ENCODE measurements around the gene ADK. TPM values are rescaled to one million over a fixed set of nuclear protein-coding genes. Genes with fewer than 3 reads are reported as not detected.
A peak's percentile ranks its signal among the peaks of the same experiment; 100 is the strongest.

The ADK gene
- total and polyA plus RNA-seq, 2 of the 4 experiments (the other 2 are of a cell fraction): 30.6 to 40.9 TPM

DNA sequence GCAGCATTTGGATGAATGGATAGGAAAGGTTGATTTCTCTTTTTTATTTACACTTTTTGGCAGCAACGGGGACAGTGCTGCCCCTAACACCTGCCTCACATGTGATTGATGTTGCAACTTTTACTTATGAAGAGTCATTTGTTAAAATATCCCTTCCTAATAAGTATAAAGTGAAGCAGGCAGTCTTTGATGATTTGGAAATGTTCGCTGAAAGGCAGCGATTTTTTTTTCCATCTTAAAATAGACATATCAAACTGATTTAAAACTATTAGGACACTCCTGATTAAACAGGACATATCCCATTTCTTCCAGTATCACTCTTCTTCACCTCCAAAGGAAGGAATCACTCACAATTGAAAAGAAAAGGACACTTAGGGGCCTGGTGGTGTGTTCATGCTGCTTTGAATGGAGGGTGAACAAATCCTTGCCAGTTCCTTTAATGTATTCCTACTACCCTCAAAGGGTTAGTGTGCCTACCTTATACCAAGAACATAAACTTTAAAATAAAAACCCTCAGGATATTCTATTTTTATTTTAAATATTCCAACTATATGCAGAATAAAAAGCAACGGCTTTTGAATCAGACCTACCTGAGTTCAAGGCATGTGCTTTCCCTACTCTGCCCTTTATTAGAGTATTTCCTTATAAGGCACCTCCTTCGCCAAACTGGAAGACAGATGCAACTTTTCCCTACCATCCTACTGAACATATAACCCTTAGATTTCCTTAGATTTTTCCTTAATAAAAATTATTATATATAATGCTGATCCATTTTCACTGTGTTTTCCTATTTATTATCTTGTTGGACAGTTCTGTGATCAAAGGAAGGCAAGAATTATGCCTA lies 1.1 kb downstream of the ADK start:
- POLR2A ChIA-PET (ENCODE audit: unreplicated experiment): no interaction called here
- in situ Hi-C loops (cut with MboI; ENCODE audit: low sequenced_read_pairs): no loop called here

More for the DNA sequence above, 1.1 kb downstream of the ADK start:
- H2BK20ac ChIP-seq (ENCODE audit: low read depth, low read length): no peak overlapping the region
- H3K36me3 ChIP-seq (ENCODE audit: control insufficient read depth, insufficient read depth, low read length): no peaks in the 10 kb centered on the region
- peak overlapping the region; percentile 13; the same call in 1 of the 2 replicates for H3K56ac ChIP-seq (ENCODE audit: extremely low read depth, insufficient read depth, low read length)
- no peak overlapping the region for H3K4ac ChIP-seq (ENCODE audit: low read depth, low read length)
- CTCF ChIA-PET: no interaction called here
- WGBS, 2 experiments (ENCODE audit: extremely low coverage in 2 of 2, insufficient read length in 1 of 2): no CpG with 5 or more reads among the region's 5 CpGs
- DNase-seq (no peak), ATAC-seq (ENCODE audit: low read depth) (no peak)
- H2AK9ac ChIP-seq (replicated peaks; ENCODE audit: low read depth, low read length, poor library complexity): no peak overlapping the region
- no peaks in the 10 kb centered on the region for H3K27me3 ChIP-seq (ENCODE audit: control insufficient read depth, insufficient read depth, low read length)
- peaks cover 0 to 44% of the 10 kb centered on the region in 2 experiments; a peak in 3 of 4 replicates for H3K79me1 ChIP-seq (ENCODE audit: low read depth in 1 of 2, low read length in 2 of 2)
- TF ChIP-seq, protein P1, sequence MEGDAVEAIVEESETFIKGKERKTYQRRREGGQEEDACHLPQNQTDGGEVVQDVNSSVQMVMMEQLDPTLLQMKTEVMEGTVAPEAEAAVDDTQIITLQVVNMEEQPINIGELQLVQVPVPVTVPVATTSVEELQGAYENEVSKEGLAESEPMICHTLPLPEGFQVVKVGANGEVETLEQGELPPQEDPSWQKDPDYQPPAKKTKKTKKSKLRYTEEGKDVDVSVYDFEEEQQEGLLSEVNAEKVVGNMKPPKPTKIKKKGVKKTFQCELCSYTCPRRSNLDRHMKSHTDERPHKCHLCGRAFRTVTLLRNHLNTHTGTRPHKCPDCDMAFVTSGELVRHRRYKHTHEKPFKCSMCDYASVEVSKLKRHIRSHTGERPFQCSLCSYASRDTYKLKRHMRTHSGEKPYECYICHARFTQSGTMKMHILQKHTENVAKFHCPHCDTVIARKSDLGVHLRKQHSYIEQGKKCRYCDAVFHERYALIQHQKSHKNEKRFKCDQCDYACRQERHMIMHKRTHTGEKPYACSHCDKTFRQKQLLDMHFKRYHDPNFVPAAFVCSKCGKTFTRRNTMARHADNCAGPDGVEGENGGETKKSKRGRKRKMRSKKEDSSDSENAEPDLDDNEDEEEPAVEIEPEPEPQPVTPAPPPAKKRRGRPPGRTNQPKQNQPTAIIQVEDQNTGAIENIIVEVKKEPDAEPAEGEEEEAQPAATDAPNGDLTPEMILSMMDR (conservative IDR thresholded peaks at IDR 0.05; ENCODE audit: low read depth, low read length): no peak
- TF ChIP-seq POLR2A (IDR thresholded peaks at IDR 0.05; ENCODE audit: low read depth, low read length) (no peak), MAFK (IDR thresholded peaks at IDR 0.05; ENCODE audit: low read depth, low read length) (no peak), BHLHE40 (IDR thresholded peaks at IDR 0.05; ENCODE audit: low read depth, low read length) (no peak), RAD21 (IDR thresholded peaks at IDR 0.05; ENCODE audit: low read length) (no peak), CEBPB (IDR thresholded peaks at IDR 0.05; ENCODE audit: low read depth, low read length) (peak; percentile 34; the same call in 1 of the 2 replicates), MXI1 (IDR thresholded peaks at IDR 0.05; ENCODE audit: borderline replicate concordance, low read depth, low read length) (no peak)
- peak overlapping the region; percentile 93 for H2AFZ ChIP-seq (replicated peaks; ENCODE audit: low read length, poor library complexity)
- no peak overlapping the region for H2BK5ac ChIP-seq (ENCODE audit: low read depth, low read length, poor library complexity, severe bottlenecking)
- H2BK120ac ChIP-seq (ENCODE audit: low read depth, low read length): no peak overlapping the region
- peak overlapping the region; percentile 20; the same call in 1 of the 2 replicates for H3K23ac ChIP-seq (ENCODE audit: low read depth, low read length)
- H3K9me1 ChIP-seq (ENCODE audit: insufficient read depth, low read length): no peaks in the 10 kb centered on the region
- dilution Hi-C loops (cut with HindIII; ENCODE audit: low sequenced_read_pairs, unreplicated experiment) (no loop called here), intact Hi-C loops (cut with micrococcal nuclease) (loop anchor here (5.0 kb wide), 3 partner anchors 40 to 80 kb away; no protein-coding TSS in a partner anchor)
- no peak overlapping the region for H2AK5ac ChIP-seq (ENCODE audit: low read depth, low read length)
- peak overlapping the region; percentile 98 for H3K4me2 ChIP-seq (ENCODE audit: low read depth, low read length)
- no peak overlapping the region for H4K5ac ChIP-seq (ENCODE audit: low read depth, low read length)
- no peak overlapping the region for H2BK15ac ChIP-seq (ENCODE audit: low read depth, low read length)
- peaks cover 3% of the 10 kb centered on the region; the same call in 1 of the 2 replicates for H3K4me1 ChIP-seq (ENCODE audit: control insufficient read depth, insufficient read depth, low read length)
- no TSS peak for BruUV-seq (replicated peaks)
- peak overlapping the region; percentile 36; the same call in 1 of the 2 replicates for H3K27ac ChIP-seq (ENCODE audit: insufficient read depth, low read length)
- peak overlapping the region; percentile 74 for H3K4me3 ChIP-seq (ENCODE audit: insufficient read depth, low read depth, low read length)
- no peaks in the 10 kb centered on the region for H4K20me1 ChIP-seq (ENCODE audit: insufficient read depth, low read length)
- H4K91ac ChIP-seq (ENCODE audit: insufficient read depth, low read depth, low read length): no peak overlapping the region
- peak overlapping the region; percentile 25 for H3K9ac ChIP-seq (ENCODE audit: low read depth, low read length)
- H4K8ac ChIP-seq (ENCODE audit: low read depth in 2 of 2, low read length in 2 of 2): no peak overlapping the region
- no peak overlapping the region for H3K14ac ChIP-seq (replicated peaks; ENCODE audit: low read depth, low read length)
- H3K9me3 ChIP-seq (ENCODE audit: control insufficient read depth, insufficient read depth, low read length): no peaks in the 10 kb centered on the region
- no peak overlapping the region for H3K18ac ChIP-seq (ENCODE audit: low read depth, low read length)

Measured in IMR-90 (cell line).